Heart left ventricle (tissue), 13 donors: ENCODE measurements around the gene ARHGEF17.

Experiments used
- POLR2A ChIP-seq, 2 donors: fragments of 450-650 bp; IDR thresholded peaks; one replicate each; pipeline ENCODE4 v1.6.1; 2017; ENCODE audit warnings: antibody characterized with exemption in 2 of 2, mild to moderate bottlenecking in 2 of 2, moderate library complexity in 2 of 2
- TF ChIP-seq, protein P1 (sequence below), 12 donors: fragments of 200-600 bp; sonication (generic) in 4 of 12; IDR thresholded peaks; one replicate each; pipeline versions ENCODE4 v1.5.0 to v1.8.0; 2018 to 2022; ENCODE audit warnings: antibody characterized with exemption in 12 of 12, mild to moderate bottlenecking in 5 of 12
- donor health status: ischemic (EF 13 %, LVEDD 7.1; RV severe dilation, severe dysfunction).
- donor health status: DM: no; HTN: yes; CAD: no.
- donor health status: DM: no; HTN: no; CAD: no.
- donor health status: ischemic (EF 25% LVEDD 6.9; RV normal size, moderate dysfunction).
- donor health status: ischemic (EF 25% LVEDD 5.7; RV mildly dilated, moderate dysfunction).
- donor health status: ischemic (EF 35%, LVEDD 5.7; RV mildly dilated, moderate dysfunction).
- donor health status: nonischemic (EF 11% LVEDD 7.7; RV severe dilation, severe dysfunction).
- donor health status: DM: yes; HTN: yes; CAD: no.
- donor health status: PGD.
- donor health status: ischemic (EF 29% LVEDD 5.4; RV normal size, mild dysfunction).
- donor health status: nonischemic (EF 23%, LVEDD 6.1; RV moderate dilation, normal function).

DNA sequence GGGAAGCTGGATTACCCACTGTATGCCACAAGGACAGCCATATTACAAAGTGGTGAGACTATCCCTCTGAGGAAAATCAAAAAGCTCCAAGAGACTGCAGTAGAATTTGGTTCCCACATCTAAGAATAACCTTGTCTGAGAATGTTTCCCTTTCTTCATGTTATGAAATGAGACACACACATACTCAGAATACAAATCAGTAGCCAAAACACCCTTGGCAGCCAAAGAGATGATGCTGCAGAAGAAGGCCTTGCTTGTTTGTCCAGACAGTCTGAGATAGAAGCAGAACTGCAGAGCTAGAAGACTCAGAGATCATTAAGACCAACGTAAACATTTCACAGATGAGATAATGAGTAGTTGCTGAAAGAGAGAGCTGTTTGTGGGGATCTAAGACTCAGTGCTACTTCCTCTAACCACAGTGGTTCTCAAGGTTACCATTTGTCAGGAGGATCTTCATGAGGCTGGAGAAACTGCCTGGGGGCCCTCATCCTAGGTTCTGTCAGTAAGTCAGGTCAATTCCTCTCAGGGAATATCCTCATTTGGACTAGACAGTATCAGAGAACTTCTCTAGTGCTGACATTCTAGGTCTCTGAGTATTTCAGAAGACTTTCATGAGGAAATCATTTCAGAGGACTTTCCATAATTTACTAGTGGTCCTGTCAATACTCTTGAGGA is 107.0 kb downstream of the ARHGEF17 start:
- TF ChIP-seq, protein P1, sequence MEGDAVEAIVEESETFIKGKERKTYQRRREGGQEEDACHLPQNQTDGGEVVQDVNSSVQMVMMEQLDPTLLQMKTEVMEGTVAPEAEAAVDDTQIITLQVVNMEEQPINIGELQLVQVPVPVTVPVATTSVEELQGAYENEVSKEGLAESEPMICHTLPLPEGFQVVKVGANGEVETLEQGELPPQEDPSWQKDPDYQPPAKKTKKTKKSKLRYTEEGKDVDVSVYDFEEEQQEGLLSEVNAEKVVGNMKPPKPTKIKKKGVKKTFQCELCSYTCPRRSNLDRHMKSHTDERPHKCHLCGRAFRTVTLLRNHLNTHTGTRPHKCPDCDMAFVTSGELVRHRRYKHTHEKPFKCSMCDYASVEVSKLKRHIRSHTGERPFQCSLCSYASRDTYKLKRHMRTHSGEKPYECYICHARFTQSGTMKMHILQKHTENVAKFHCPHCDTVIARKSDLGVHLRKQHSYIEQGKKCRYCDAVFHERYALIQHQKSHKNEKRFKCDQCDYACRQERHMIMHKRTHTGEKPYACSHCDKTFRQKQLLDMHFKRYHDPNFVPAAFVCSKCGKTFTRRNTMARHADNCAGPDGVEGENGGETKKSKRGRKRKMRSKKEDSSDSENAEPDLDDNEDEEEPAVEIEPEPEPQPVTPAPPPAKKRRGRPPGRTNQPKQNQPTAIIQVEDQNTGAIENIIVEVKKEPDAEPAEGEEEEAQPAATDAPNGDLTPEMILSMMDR (IDR thresholded peaks at IDR 0.05) = no peak
- TF ChIP-seq POLR2A (IDR thresholded peaks at IDR 0.05) = no peak
